Esophagus muscularis mucosa (tissue), 4 donors: Measurements from ENCODE around the gene KLHL25. TPM values are rescaled to one million over a fixed set of nuclear protein-coding genes. Genes with fewer than 3 reads are reported as not detected.
A peak's percentile ranks its signal among the peaks of the same experiment; 100 is the strongest.
"Not testable (repeated sequence)": the region's sequence is repeated elsewhere in the genome, so short reads cannot be mapped to it uniquely, and the experiment has no call there.

Experiments
- DNase-seq: peaks from one replicate; pipeline ENCODE4 v3.0.0-alpha.2; 2017; ENCODE audit errors: extremely low spot score
- H3K27ac ChIP-seq, 4 donors: fragments of 200-600 bp; sonication (generic); replicated peaks in 1 of 4; 1 replicate in 3 of 4; 2 replicates in 1 of 4; pipeline ENCODE4 v1.5.1; 2016 to 2019; ENCODE audit warnings: mild to moderate bottlenecking in 1 of 4
- H3K27me3 ChIP-seq, 4 donors: fragments of 200-600 bp; sonication (generic); one replicate each; pipeline versions ENCODE4 v1.5.1 to v1.6.0; 2016 to 2019
- H3K36me3 ChIP-seq, 4 donors: fragments of 200-600 bp; sonication (generic); one replicate each; pipeline ENCODE4 v1.5.1; 2016 to 2019
- H3K4me1 ChIP-seq, 4 donors: fragments of 200-600 bp; sonication (generic); one replicate each; pipeline ENCODE4 v1.5.1; 2016 to 2019
- H3K4me3 ChIP-seq, 4 donors: fragments of 200-600 bp; sonication (generic); 1 replicate in 2 of 4; 2 replicates in 2 of 4; pipeline ENCODE4 v1.5.1; 2016 to 2019; ENCODE audit warnings: mild to moderate bottlenecking in 4 of 4, moderate library complexity in 1 of 4
- H3K9me3 ChIP-seq, 4 donors: fragments of 200-600 bp; sonication (generic); 1 replicate in 3 of 4; 2 replicates in 1 of 4; pipeline ENCODE4 v1.5.1; 2016 to 2019
- EP300 ChIP-seq: sonication (generic); formaldehyde crosslinking; IDR thresholded peaks from one replicate; pipeline ENCODE4 v1.6.1; 2017; ENCODE audit warnings: antibody characterized with exemption
- POLR2A ChIP-seq: fragments of 450-650 bp; IDR thresholded peaks from one replicate; pipeline ENCODE4 v1.6.1; 2017; ENCODE audit warnings: antibody characterized with exemption, moderate library complexity, mild to moderate bottlenecking, low read depth
- POLR2AphosphoS5 ChIP-seq, 2 donors: sonication (generic); formaldehyde crosslinking; IDR thresholded peaks; one replicate each; pipeline ENCODE4 v1.6.1; 2017; ENCODE audit warnings: antibody characterized with exemption in 2 of 2
- WGBS: methylation state at CpG from one replicate; pipeline ENCODE4 v1.1.5; 2018; 5-methylcytosine and 5-hydroxymethylcytosine counted together
- intact Hi-C: fragments of 100-400 bp; cut with DNase I; formaldehyde crosslinking; loops from one replicate; pipeline ENCODE4 v1.15.1; 2023
- total RNA-seq, 4 donors: library from RNA; depleted of rRNA; stranded (reverse); fragments of >200 nt; gene quantifications; one replicate each; pipeline versions ENCODE4 v1.1.0 to v1.2.1, GENCODE V29; 2016
- TF ChIP-seq, protein P1 (sequence below), 3 experiments: fragments of 200-600 bp in 2 of 3; fragments of 450-650 bp in 1 of 3; sonication (generic) in 2 of 3; IDR thresholded peaks; one replicate each; pipeline ENCODE4 v1.5.1; 2017 to 2019; ENCODE audit warnings: antibody characterized with exemption in 3 of 3, mild to moderate bottlenecking in 2 of 3, moderate library complexity in 1 of 3

KLHL25 gene
- total RNA-seq, 4 donors from 2014 or later = 10.8 to 24.4 (median 12.0) TPM

DNA sequence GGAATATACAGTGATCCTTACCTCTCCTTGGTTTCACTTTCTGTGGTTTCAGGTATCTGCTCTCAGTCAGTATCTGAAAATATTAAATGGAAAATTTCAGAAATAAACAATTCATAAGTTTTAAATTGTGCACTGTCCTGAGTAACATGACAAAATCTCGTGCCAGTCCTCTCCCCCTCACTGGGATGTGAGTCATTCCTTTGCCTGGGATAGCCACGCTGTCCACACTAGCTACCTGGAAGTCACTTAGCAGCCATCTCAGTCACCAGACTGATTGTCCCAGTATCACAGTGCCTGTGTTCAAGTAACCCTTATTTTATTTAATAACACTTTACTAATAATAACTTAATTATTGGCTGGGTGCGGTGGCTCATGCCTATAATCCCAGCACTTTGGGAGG lies 15.3 kb upstream of the KLHL25 start:
- Histone ChIP-seq H3K27ac (no peak overlapping the region), H3K4me3 (no peak overlapping the region), H3K9me3 (no peaks in the 10 kb centered on the region), H3K27me3 (no peaks in the 10 kb centered on the region), H3K4me1 (peaks cover 0 to 6% (median 4%) of the 10 kb centered on the region in 4 donors), H3K36me3 (no peaks in the 10 kb centered on the region)
- DNase-seq = no peak
- TF ChIP-seq, protein P1, sequence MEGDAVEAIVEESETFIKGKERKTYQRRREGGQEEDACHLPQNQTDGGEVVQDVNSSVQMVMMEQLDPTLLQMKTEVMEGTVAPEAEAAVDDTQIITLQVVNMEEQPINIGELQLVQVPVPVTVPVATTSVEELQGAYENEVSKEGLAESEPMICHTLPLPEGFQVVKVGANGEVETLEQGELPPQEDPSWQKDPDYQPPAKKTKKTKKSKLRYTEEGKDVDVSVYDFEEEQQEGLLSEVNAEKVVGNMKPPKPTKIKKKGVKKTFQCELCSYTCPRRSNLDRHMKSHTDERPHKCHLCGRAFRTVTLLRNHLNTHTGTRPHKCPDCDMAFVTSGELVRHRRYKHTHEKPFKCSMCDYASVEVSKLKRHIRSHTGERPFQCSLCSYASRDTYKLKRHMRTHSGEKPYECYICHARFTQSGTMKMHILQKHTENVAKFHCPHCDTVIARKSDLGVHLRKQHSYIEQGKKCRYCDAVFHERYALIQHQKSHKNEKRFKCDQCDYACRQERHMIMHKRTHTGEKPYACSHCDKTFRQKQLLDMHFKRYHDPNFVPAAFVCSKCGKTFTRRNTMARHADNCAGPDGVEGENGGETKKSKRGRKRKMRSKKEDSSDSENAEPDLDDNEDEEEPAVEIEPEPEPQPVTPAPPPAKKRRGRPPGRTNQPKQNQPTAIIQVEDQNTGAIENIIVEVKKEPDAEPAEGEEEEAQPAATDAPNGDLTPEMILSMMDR (IDR thresholded peaks at IDR 0.05) = no peak
- TF ChIP-seq POLR2AphosphoS5 (IDR thresholded peaks at IDR 0.05) (no peak), EP300 (no peak), POLR2A (no peak)
- intact Hi-C loops = no loop called here
- WGBS = 76% methylated on average over 3 of the region's 3 CpGs

DNA sequence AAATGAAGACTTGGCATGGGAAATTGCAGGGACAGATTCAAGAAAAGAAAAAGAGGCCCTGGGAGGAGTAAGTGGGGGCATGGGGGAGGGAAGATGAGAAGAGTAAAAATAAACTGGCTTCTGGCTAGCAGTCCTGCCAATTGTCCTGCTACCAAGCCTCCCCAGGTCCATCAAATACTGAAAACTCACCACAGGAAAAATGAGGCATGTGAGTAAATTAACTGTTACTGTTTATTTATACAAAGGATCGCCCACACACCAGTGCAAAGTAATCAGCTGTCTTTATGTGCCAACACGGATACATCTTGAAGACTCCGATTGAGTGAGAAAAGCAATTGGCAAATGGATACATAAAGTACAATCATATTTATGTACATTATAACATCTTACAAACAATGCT lies 10.7 kb upstream of the KLHL25 start:
- Histone ChIP-seq H3K4me1 (peaks cover 5 to 21% (median 20%) of the 10 kb centered on the region in 4 donors), H3K27ac (no peak overlapping the region), H3K36me3 (no peaks in the 10 kb centered on the region), H3K9me3 (no peaks in the 10 kb centered on the region), H3K4me3 (no peak overlapping the region), H3K27me3 (no peaks in the 10 kb centered on the region)
- WGBS = 46% methylated on average over 3 of the region's 3 CpGs
- intact Hi-C loops = no loop called here
- no peak for DNase-seq
- TF ChIP-seq POLR2AphosphoS5 (IDR thresholded peaks at IDR 0.05) (no peak), POLR2A (no peak), EP300 (no peak)
- TF ChIP-seq, protein P1 (IDR thresholded peaks at IDR 0.05) = no peak

DNA sequence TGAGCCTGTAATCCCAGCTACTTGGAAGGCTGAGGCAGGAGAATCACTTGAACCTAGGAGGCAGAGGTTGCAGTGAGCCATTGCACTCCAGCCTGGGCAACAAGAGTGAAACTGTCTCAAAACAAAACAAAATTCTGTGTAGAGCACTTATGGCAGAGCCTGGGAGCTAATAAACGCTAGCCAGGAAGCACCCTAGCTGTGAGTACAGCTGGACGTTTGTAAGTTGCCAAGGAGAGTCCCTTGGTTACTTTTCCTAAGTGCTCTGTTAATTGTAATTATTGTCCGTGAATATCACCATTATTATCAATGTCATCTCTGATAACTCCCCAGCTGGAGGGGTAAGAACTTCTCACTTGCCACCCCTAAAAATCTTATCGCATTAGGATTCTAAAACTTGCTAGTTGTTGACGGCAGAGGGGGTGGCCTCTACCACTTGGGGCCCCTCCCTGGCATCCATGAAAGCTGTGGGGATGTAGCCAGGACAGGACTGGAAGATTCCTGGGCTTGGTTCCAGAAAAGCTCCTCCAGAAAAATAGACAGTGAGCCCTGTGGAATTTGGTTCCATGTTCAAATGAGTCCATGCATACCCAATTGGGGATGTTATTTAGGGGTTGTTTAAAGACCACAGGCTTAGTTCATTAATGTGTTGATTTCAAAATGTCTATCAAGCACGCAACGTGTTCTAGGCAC lies 9.9 kb upstream of the KLHL25 start:
- no peaks in the 10 kb centered on the region for H3K9me3 ChIP-seq
- peaks cover 5 to 26% (median 23%) of the 10 kb centered on the region in 4 donors for H3K4me1 ChIP-seq
- intact Hi-C loops = no loop called here
- TF ChIP-seq, protein P1 (IDR thresholded peaks at IDR 0.05) = no peak
- TF ChIP-seq POLR2A = no peak
- TF ChIP-seq EP300 = no peak
- TF ChIP-seq POLR2AphosphoS5 (IDR thresholded peaks at IDR 0.05) = no peak
- no peaks in the 10 kb centered on the region for H3K36me3 ChIP-seq
- no peak for DNase-seq
- H3K27me3 ChIP-seq = no peaks in the 10 kb centered on the region
- no peak overlapping the region for H3K27ac ChIP-seq
- 46% methylated on average over 6 of the region's 7 CpGs for WGBS
- no peak overlapping the region for H3K4me3 ChIP-seq

DNA sequence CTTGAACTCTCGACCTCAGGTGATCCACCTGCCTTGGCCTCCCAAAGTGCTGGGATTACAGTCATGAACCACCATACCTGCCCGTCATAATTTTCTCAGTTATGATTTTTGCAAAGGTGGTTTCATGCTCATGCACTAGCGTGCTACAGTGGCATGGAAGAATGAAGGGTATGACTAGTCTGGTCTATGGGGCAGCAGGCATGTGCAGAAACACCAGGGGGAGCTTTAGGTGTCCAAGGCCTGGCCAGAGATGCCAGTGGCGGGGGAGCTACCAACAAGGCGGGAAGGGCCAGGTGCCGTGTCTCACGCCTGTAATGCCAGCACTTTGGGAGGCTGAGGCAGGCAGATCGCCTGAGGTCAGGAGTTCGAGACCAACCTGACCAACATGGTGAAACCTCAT lies 7.9 kb upstream of the KLHL25 start:
- WGBS = 88% methylated on average over 9 of the region's 9 CpGs
- peaks cover 5 to 26% (median 23%) of the 10 kb centered on the region in 4 donors for H3K4me1 ChIP-seq
- DNase-seq, H3K36me3 ChIP-seq, H3K27ac ChIP-seq, H3K27me3 ChIP-seq, H3K9me3 ChIP-seq, H3K4me3 ChIP-seq, intact Hi-C loops: not testable (repeated sequence)

DNA sequence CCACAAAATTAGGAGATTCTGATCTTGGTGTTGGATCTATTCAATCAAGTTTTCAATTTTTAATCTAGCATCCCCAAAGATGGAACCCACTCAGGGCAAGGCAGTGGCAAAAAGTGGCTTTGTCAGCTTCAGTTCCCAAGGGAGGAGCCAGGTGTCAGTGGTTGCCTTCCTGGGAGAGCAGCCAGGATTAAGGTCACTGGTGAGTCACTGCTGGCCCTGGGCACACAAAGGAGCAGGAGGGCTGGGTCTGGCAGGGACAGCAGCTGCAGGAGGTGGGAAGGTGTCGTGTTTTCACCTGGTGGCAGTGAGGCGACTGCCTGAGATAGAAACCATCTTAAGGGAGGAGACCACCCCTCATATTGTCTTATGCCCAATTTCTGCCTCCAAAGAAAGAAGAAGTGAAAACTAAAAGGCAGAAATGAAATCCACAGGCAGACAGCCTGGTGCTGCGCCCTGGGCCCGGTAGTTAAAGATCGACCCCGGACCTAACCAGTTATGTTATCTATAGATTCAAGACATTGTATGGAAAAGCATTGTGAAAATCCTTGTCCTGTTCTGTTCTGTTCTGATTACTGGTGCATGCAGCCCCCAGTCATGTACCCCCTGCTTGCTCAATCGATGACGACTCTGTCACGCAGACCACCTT lies 5.9 kb upstream of the KLHL25 start:
- peaks cover 5 to 30% (median 24%) of the 10 kb centered on the region in 4 donors for H3K4me1 ChIP-seq
- intact Hi-C loops = no loop called here
- DNase-seq = no peak
- no peak overlapping the region for H3K4me3 ChIP-seq
- H3K27me3 ChIP-seq = no peaks in the 10 kb centered on the region
- H3K9me3 ChIP-seq = no peaks in the 10 kb centered on the region
- no peaks in the 10 kb centered on the region for H3K36me3 ChIP-seq
- TF ChIP-seq POLR2A = no peak
- TF ChIP-seq, protein P1 (IDR thresholded peaks at IDR 0.05) = peak; percentile 19 to 52 (median 22)
- peak; percentile 20 to 37 for TF ChIP-seq POLR2AphosphoS5 (IDR thresholded peaks at IDR 0.05)
- TF ChIP-seq EP300 = no peak
- WGBS = 84% methylated on average over 9 of the region's 9 CpGs
- H3K27ac ChIP-seq = no peak overlapping the region

DNA sequence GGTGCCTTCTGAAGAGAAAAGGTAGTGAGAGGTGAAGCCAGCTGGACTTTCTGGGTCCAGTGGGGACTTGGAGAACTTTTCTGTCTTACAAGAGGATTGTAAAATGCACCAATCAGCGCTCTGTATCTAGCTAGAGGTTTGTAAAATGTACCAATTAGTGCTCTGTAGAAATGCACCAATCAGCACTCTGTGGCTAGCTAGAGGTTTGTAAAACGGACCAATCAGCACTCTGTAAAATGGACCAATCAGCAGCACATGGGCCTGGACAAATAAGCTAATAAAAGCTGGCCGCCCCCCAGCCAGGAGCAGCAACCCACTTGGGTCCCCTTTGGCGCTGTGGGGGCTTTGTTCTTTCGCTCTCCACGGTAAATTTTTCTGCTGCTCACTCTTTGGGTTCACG lies 1.6 kb upstream of the KLHL25 start:
- H3K27me3 ChIP-seq, H3K36me3 ChIP-seq, H3K9me3 ChIP-seq, intact Hi-C loops, DNase-seq, H3K27ac ChIP-seq, H3K4me3 ChIP-seq: not testable (repeated sequence)
- H3K4me1 ChIP-seq = peaks cover 17 to 48% (median 32%) of the 10 kb centered on the region in 4 donors
- 95% methylated on average over 7 of the region's 7 CpGs for WGBS
